Cardiac muscle cell (in vitro differentiated cells and primary cell): ENCODE results near the gene LBH. TPM values are rescaled to one million over a fixed set of nuclear protein-coding genes. Genes with fewer than 3 reads are reported as not detected.
A peak's percentile ranks its signal among the peaks of the same experiment; 100 is the strongest.

Experiments
- DNase-seq, 2 donors: peaks; one replicate each; pipeline versions ENCODE4 v3.0.0 to v3.0.0-alpha.2; 2010 to 2017; ENCODE audit warnings: low read depth in 1 of 2, low spot score in 1 of 2
- H3K27ac ChIP-seq: fragments of 200-600 bp; sonication (generic); 2 replicates; pipeline ENCODE4 v1.5.1; 2016
- H3K27me3 ChIP-seq: fragments of 200-600 bp; sonication (generic); 2 replicates; pipeline ENCODE4 v1.6.0; 2016; ENCODE audit warnings: control low read depth
- H3K36me3 ChIP-seq: fragments of 200-600 bp; sonication (generic); 2 replicates; pipeline ENCODE4 v1.5.1; 2016; ENCODE audit warnings: control low read depth
- H3K4me1 ChIP-seq: fragments of 200-600 bp; sonication (generic); 2 replicates; pipeline ENCODE4 v1.8.1; 2017; ENCODE audit warnings: low read depth, mild to moderate bottlenecking, mixed run types
- H3K4me3 ChIP-seq: fragments of 200-600 bp; sonication (generic); 2 replicates; pipeline ENCODE4 v1.5.1; 2016; ENCODE audit warnings: mild to moderate bottlenecking
- H3K9me3 ChIP-seq: fragments of 200-600 bp; sonication (generic); 2 replicates; pipeline ENCODE4 v1.5.1; 2017; ENCODE audit warnings: low read depth, mild to moderate bottlenecking, control low read depth
- polyA plus RNA-seq: library from polyadenylated mRNA; unstranded; fragments of >200 nt; fragmentation: Nextera tagmentation; extraction: Ambion mirVana; gene quantifications from 2 replicates; pipeline ENCODE4 v1.2.1, GENCODE V29; 2016
- total RNA-seq: library from RNA; depleted of rRNA; stranded (reverse); fragments of >200 nt; gene quantifications from 2 replicates; pipeline ENCODE4 v1.2.3, GENCODE V29; 2016
- TF ChIP-seq, protein P1 (sequence below): IDR thresholded peaks from 2 replicates; pipeline ENCODE4 v1.5.1; 2012; ENCODE audit warnings: low read depth, mild to moderate bottlenecking, low read length

The LBH gene
- total and polyA plus RNA-seq, 2 experiments from 2014 or later: 632 to 1,389 TPM

DNA sequence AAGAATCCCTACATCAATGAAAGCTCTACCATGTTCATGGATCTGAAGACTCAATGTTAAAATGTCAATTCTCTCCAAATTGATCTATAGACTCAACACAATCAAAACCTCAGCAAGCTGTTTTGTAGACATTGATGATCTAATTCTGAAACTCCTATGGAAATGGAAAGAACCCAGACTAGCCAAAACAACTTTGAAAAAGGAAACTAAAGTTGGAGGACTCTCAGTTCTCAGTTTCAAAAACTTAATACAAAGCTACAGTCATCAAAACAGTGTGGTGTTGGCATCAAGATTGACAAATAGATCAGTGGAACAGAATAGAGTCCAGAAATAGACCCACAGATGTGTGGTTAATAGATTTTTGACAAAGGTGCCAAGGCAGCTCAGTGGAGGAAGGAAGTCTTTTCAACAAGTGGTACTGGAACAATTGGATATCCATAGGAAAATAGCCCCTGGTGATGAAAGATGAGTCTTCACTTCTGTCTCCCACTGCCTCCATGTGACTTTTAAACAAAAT, 30.4 kb downstream of the LBH start:
- DNase-seq: no peak
- Histone ChIP-seq H3K9me3 (no peaks in the 10 kb centered on the region), H3K27me3 (no peaks in the 10 kb centered on the region), H3K4me3 (no peak overlapping the region), H3K36me3 (peaks cover 35% of the 10 kb centered on the region), H3K4me1 (no peaks in the 10 kb centered on the region), H3K27ac (no peak overlapping the region)
- TF ChIP-seq, protein P1, sequence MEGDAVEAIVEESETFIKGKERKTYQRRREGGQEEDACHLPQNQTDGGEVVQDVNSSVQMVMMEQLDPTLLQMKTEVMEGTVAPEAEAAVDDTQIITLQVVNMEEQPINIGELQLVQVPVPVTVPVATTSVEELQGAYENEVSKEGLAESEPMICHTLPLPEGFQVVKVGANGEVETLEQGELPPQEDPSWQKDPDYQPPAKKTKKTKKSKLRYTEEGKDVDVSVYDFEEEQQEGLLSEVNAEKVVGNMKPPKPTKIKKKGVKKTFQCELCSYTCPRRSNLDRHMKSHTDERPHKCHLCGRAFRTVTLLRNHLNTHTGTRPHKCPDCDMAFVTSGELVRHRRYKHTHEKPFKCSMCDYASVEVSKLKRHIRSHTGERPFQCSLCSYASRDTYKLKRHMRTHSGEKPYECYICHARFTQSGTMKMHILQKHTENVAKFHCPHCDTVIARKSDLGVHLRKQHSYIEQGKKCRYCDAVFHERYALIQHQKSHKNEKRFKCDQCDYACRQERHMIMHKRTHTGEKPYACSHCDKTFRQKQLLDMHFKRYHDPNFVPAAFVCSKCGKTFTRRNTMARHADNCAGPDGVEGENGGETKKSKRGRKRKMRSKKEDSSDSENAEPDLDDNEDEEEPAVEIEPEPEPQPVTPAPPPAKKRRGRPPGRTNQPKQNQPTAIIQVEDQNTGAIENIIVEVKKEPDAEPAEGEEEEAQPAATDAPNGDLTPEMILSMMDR: no peak

DNA sequence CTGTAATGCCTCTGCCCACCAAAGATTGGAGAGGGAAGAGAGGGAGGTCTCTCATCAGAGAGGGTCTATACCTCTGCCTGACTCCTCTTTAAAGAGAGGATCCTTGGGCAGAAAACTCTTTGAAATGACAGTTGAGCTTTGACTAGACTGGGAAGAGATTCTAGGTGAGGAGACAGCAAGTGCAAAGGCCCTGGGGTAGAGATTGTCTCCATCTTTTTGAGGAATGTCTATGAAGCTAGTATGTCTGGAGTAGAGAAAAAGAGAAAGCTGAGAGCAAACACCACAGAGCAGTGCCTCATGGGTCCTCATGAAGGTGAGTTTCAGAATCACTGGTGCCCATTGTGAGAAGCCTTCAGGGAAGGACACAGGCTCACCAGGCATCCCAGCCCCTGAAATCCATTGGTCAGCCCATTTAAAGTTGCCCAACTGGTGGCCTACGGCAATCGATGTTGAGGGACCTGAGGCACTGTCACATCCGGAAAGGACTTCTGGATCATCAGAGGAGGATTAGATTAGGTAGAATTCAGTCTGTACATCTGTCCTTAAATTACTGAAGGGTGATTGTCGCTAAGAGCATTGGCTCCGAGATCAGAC, 31.5 kb downstream of the LBH start:
- TF ChIP-seq, protein P1: no peak
- no peaks in the 10 kb centered on the region for H3K4me1 ChIP-seq
- no peak overlapping the region for H3K4me3 ChIP-seq
- H3K9me3 ChIP-seq: no peaks in the 10 kb centered on the region
- no peak overlapping the region for H3K27ac ChIP-seq
- H3K36me3 ChIP-seq: peaks cover 24% of the 10 kb centered on the region
- H3K27me3 ChIP-seq: no peaks in the 10 kb centered on the region
- no peak for DNase-seq

DNA sequence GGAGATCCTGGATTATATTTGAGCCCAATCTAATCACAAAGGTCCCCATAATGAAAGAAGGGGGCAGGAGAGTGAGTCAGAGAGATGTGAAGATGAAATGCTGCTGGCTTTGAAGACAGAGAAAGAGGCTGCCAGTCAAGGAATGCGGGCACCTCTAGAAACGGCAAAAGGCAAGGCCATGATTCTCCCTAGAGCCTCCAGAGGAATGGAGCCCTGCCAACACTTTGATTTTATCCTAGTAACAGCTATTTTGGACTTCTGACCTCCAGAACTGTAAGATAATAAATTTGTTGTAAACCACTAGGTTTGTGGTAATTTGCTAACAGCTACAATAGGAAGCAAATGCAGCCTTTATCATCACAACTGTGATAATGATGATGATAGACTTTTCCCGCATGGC, 32.9 kb downstream of the LBH start:
- peaks cover 9% of the 10 kb centered on the region for H3K36me3 ChIP-seq
- H3K4me3 ChIP-seq: no peak overlapping the region
- no peaks in the 10 kb centered on the region for H3K9me3 ChIP-seq
- no peaks in the 10 kb centered on the region for H3K4me1 ChIP-seq
- no peaks in the 10 kb centered on the region for H3K27me3 ChIP-seq
- TF ChIP-seq, protein P1: no peak
- H3K27ac ChIP-seq: no peak overlapping the region
- peak in 1 of 2 donors; percentile 18 for DNase-seq

DNA sequence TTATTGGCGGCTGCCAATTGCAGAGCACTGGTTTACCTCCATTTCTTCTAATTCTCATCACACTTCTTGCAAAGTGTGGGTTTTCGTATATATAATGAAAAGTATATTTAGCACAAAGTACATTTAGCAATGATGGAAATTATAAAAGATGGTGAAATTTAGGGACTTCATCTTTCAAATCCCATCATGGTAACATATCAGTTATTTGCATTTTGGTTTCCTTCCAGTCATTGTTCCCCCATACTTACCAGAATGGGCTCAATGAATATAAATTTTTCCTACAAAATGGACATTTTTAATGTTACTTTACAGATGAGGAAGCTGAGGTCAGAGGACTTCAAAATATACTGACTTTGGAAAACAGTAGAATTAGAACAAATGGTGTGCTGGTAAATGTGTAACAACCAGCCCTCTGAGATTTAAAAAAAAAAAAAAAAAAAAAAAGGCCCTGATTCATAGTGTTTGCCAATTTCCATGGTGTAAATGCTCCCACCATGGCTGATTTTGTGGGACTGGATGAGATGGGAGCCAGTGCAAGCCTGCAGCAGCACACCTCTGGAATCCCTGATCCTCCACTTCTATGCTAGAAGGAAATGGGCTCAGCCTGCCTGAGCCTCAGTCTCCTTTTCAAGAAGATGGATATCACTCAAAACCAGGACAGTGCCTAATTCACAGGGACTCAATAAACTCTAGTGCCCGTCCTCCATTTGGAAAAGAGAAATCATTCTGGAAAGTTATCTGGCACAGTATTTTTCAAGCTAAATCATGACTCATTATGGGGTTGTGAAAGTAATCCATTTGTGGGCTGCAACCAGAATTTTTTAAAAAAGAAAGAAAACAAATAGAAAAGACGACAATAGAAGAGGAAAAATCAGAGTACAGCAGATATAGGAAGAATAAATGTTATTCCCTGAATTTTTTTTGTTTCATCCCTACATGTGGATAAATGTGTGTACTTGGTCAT, 34.0 kb downstream of the LBH start:
- no peaks in the 10 kb centered on the region for H3K27me3 ChIP-seq
- H3K27ac ChIP-seq: no peak overlapping the region
- no peaks in the 10 kb centered on the region for H3K36me3 ChIP-seq
- H3K4me3 ChIP-seq: no peak overlapping the region
- no peaks in the 10 kb centered on the region for H3K4me1 ChIP-seq
- no peaks in the 10 kb centered on the region for H3K9me3 ChIP-seq
- TF ChIP-seq, protein P1: no peak
- peak in 1 of 2 donors; percentile 63 for DNase-seq

DNA sequence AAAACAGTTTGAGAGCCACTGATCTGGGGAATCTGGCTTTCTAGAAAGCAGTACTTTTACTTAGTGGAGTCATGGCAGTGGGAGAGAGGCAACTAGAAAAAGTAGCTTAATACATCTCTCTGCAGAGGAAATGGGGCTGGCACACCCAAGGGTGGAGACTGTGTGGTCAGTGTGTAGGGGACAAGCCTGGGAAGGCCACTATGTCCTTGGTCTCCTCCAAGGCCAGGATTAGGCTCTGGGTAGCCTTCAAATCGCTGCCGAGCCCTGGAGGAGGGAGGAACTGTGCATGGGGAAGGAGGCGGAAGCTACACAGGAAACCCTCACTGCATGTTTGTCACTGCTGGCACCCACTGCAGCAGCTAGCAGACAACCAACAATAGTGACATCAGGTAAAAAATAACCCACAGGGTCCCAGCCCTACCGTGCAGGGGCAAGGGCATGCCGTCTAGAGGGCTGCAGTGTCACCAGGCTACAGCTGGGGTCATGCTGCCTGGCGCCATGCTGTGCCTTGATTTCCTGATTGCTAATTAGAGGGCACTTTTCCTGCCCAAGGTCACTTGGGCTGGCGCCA, 34.8 kb downstream of the LBH start:
- TF ChIP-seq, protein P1: no peak

More for the DNA sequence above, 34.8 kb downstream of the LBH start:
- Histone ChIP-seq H3K9me3 (no peaks in the 10 kb centered on the region), H3K4me3 (no peak overlapping the region), H3K27ac (no peak overlapping the region), H3K27me3 (no peaks in the 10 kb centered on the region), H3K36me3 (no peaks in the 10 kb centered on the region), H3K4me1 (no peaks in the 10 kb centered on the region)
- peak in 1 of 2 donors; percentile 19 for DNase-seq
